ENCODE results near the gene EXOC3L4.

The EXOC3L4 gene

DNA sequence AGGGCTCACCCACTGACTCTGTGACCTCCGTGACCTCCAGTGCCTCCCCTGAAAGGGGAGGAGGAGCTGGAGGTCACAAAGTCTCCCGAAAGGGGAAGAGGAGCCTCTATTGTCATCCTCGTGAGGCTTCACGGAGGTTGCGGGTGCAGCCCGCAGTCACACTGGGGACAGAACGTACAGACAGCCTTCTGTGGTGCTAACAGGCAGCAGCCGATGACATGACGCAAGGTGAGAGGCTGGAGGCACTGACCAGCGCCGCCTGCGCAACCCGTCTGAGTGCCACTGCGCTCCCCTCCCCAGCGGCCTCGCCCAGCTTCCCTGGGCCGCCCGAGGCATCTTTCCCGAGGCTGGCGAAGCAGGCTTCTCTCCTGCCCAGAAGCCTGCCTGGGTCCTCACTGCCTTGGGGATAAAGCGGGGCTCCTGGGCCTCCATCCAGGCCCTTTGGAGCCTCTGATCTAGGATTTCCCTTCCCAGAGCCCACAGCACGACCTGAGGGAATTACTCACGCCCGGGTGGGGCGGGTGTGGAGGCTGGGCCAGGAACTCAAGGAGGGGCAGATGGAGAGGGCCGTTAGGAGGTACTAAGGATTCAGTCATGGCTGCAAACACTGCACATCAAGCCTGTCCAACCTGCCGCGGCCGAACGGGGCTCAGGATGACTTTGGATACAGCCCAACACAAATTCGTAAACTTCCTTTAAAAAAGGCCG, 22.8 kb upstream of the EXOC3L4 start:
- no peak for DNase-seq

GRCh38 chr14:103072595-103073366, 21.7 kb upstream of the EXOC3L4 start:
- DNase-seq, result no peak

DNA sequence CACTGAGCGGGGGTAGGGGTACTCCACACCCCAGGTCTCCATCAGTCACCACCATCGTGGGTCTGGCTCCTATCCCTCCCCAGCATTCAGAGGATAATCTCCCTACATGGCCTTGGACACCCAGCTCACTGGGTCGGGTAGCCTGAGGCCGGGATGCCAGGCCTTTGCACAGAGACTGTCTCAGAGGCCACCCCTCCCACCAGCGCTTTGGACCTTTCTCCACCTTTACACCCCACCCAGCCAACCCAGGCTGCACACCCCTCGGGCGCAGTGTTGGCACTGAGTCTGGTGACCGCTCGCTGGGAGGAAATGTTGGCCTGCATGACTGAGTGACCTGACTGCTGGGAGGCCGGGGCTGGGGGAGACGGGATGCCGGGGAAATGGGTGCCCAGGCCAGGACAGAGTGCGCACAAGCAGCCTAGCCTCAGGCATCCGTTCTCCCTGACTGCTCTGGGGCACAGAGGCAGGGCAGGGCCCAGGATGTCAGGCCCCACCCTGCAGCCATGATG, 21.1 kb upstream of the EXOC3L4 start:
- no peak for DNase-seq

GRCh38 chr14:103073876-103074728, 20.4 kb upstream of the EXOC3L4 start:
- no peak for DNase-seq

DNA sequence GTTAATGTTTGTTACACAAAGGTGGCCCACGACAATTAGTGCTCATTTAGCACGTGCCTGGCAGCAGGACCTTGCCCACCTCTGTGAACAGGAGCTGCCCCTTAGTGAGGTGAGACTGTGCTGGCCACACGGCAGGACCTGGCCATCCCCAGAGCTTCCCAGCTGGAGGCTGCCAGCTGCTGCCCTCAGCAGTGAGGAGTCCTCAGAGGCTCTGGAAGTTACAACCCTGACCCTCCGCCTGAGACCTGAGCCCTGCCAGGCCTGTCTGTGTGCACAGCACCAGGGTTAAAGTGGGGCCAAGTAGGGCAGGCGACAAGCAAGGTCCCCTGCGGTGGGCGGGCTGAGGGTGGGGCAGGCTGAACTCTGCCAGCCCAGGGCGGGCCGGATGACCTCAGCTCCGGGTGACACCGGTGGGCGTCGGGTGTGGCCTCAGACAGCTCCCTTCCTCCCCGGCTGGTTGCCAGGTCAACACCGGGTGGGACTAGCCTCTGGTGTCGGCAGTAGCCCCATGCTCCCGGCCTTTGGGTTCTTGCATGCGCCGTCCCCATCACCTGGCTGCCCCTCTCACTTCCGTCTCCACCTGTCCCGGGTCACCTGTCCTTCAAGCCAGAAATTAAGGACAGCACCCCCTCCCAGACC, 19.7 kb upstream of the EXOC3L4 start:
- DNase-seq, result no peak

- DNase-seq, result peak in 3 of 4 experiments; percentile 43 to 53 (median 51)
Measured at GRCh38 chr14:103078420-103078749, 16.1 kb upstream of the EXOC3L4 start.

GRCh38 chr14:103078860-103079587, 15.5 kb upstream of the EXOC3L4 start:
- DNase-seq, result no peak

GRCh38 chr14:103081951-103082350, 12.6 kb upstream of the EXOC3L4 start:
- DNase-seq, result no peak

- no peak for DNase-seq
Measured at GRCh38 chr14:103084021-103084919, 10.3 kb upstream of the EXOC3L4 start, which contains the start of gene LBHD2. Gene LBHD2, plus strand, starts transcription at chr14:103084210. Its CDS starts 1,803 bp downstream, at chr14:103086013.

DNA sequence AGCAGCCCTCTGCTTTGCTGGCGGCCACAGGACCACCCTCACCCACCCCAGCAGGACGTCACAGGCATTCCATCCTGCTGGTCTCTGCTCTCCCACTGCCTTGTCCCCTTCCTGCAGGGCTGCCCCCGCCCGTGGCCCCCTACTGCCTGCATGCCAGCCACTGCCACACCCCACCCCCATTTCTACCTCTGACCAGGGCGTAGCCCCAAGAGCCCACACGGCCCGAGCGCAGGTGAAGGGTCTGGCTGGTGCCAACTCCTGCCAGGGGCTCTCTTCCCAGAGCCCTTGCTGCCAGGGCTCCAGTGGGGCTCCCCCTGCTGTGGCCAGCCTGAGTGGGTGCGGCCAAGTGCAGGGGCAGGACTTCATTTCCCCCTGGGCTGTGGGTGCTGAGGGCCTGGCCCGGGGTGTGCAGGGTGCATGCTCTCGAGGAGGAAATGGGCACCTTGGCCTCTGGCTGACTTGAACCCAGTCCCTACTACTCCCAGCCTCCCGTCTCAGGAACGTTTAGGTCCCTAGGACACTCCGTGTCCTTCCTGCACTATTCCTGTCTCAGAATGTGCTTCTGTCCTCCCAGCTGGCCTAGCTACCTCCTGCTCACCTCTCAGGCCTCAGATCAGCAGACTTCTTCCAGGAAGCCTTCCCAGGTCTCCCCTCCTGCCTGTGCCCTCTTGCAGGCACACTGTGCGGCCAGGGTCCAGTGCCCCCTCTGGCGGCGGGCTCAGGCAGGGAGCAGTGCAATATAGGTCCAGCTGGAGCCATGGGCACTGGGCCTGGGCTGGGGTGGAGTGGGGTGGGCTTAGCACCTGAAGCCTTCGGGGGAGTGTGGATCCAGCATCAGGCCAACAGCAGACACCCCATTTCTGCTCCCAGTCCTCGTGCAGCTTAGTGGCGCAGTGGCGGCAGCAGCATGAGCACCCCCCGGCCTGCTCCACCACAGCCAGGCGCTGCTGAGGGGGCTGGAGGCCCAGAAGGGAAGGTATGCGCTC, 9.1 kb upstream of the EXOC3L4 start:
- DNase-seq, result no peak

DNA sequence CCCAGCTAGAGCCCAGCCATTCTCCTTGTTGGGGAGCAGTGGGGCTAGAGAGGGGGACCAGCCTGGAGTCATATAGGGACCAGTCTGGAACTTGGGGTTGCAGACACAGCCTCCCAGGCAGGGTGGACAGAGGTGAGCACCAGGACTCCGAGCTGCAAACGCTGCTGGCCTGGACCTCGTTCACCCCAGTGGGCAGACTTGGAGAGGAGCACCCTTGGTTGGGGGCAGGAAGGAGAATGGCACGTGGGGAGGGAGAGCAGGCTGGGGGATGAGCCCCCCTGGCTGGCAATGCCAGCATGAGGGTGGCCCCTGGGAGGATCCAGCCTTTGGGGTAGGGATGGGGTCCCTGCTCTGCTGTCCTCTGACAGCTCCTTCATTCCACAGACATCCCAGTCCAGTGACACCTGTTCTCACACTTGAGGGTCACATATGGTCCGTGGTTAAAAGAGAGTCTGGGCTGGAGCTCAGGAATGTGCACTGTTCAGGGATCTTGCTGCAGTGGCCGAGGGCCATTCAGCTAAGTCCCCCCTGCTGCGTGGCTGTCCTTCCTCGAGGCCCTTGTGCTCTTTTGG, 7.7 kb upstream of the EXOC3L4 start:
- no peak for DNase-seq

- DNase-seq, result no peak
Measured at GRCh38 chr14:103087343-103087835, 7.1 kb upstream of the EXOC3L4 start.

DNA sequence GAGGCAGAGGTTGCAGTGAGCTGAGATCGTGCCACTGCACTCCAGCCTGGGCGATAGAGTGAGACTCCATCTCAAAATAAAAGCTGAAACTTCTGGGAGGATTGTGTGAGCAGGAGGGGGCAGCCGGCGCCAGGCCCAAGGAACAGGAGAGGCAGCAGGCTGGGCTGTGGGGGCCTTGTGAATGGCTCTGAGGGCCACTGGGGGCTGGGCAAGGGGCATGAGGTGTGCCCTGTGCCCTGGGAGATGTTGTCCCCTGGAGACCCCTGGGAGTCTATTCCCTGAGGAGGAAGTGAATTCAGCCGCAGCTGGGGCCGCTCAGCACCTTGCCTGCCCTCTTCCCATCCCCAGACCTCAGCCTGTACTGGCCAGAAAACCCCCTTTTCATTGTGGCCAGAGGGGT, 5.6 kb upstream of the EXOC3L4 start:
- no peak for DNase-seq

DNA sequence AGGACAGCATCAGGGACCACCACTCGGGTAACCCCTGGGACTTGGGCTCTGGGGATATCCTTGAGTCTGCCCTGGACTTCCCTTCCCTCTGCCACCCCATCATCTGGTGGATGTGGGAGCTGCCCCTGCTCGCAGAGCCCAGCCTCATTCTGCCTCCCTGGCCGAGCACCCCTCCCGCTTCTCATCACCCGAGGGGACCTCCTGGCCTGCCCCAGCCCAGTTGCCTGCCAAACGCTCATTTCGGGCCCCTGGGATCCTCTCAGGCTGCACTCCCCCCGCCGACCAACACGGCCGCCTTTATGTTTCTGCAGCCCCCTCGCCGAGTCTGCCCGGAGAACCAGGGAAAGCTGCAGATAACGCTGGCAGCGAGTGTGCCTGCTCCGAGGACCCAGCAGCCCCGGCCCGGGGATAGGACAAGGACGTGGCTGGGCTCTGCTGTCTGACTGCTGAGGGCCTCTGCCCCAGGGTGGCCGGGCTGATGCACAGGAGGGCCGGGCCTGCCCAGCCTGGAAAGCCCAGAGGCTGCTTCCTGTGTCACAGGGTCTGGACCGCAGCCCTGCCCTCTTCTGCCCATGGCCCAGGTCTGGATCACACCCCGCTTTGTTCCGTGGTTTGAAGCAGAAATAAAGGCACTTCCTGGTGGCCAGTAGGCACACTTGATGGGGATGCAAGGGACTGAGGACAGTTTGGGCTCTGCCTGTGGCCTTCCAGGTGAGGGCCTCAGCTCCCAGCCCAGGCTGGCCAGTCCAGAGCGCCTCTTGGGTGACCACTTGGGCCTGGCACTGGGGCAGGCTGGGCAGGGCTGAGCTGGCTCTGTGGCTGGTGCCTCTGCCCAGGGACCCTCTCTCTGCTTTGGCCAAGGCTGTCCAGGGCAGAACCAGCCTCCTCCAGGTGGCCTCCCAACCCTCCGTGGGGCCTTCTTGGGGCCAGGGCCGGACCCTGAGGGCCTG, 4.9 kb upstream of the EXOC3L4 start:
- no peak for DNase-seq

DNA sequence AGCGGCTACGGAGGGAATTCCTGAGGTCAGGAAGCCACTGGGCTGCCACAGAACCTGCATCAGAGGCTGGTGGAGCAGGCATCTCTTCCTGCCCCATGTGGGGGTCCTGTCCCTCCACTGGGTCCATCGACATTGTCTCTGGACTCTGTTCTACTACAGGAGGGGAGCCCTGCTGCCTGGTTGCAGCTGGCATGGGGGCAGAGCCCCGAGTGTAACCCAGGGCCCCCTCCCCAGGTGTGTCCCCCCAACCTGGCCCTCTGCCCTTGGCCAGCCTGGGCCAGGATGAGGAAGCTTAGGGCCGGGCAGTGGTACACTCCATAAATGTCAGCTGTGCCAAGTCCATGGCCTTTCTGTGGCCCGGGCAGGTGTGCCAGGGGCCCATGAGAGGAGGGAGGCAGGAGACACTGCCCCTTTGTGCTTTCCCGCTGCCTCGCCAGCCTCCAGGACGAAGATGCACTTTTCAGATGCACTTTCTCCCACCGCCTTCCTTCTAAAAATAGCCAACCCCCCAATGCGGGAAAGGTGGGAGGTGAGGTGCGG, 4.0 kb upstream of the EXOC3L4 start:
- no peak for DNase-seq

- DNase-seq, result peak; percentile 58 to 66 (median 62)
Measured at GRCh38 chr14:103091041-103091882, 3.3 kb upstream of the EXOC3L4 start.

DNA sequence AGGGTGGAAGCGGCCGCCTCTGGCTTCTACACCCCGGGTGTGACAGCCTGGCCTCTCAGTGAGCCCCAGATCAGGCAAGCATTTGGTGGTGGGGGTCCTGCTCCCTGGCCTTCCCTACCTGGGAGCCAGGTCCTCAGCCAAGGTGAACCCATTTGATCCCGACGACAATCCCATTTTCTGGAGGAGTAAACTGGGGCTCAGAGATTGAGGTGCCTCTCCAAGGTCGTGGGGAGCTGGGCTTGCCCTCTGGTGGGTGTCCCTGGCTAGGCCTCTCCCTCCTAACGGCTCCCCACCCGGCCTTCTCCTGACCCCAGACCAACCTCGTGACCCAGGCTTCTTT, 2.7 kb upstream of the EXOC3L4 start:
- DNase-seq, result no peak
